GM18502 (cell line): ENCODE data around the gene ELL.
"Not testable (repeated sequence)": the region's sequence is repeated elsewhere in the genome, so short reads cannot be mapped to it uniquely, and the experiment has no call there.

Source experiments
- ATAC-seq: cut with Tn5 transposase; IDR thresholded peaks from one replicate; pipeline ENCODE4 v1.9.1; 2021; ENCODE audit warnings: mild to moderate bottlenecking; ENCODE audit not compliant: unreplicated experiment, poor library complexity

Gene ELL

DNA sequence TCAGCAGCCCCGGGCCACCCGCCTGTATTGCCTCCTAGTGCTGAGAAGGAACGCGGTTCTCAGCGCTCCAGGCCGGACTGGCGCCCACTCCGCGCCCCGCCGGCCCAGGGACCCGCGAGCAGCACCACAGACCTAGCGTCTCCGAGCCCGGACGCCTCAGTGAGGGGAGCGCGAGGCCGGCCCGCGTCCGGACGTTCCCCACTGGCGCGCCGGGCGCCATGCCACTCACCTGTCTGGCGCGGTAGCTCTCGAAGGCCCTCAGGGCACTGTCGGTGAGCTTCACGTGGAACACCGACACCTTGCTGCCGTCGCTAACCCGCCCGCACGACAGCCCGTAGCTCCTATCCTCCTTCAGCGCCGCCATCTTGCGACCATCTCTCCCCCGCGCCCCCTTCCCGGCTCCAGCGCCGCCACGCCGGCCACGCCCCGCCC, at the start of gene ELL:
TSS of gene ELL (minus strand) at position 379 of the 432 bp plus-strand sequence. CDS start at position 364, 15 bp downstream.
- ATAC-seq, result peak; percentile 13

DNA sequence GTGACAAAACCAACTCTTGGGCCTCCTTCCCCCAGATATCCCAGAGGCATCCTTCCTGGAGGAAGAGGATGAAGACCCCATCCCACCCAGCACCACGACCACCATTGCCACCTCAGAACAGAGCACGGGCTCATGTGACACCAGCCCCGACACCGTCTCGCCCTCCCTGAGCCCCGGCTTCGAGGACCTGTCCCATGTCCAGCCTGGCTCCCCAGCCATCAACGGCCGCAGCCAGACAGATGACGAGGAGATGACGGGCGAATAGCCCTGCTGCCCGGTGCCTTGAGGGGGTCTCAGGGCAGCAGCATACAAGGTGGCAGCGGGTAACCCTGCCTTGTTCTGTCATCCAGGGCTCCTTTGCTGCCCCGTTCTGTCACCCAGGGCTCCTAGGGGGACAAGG, 46.5 kb upstream of the ELL start:
- no peak for ATAC-seq

DNA sequence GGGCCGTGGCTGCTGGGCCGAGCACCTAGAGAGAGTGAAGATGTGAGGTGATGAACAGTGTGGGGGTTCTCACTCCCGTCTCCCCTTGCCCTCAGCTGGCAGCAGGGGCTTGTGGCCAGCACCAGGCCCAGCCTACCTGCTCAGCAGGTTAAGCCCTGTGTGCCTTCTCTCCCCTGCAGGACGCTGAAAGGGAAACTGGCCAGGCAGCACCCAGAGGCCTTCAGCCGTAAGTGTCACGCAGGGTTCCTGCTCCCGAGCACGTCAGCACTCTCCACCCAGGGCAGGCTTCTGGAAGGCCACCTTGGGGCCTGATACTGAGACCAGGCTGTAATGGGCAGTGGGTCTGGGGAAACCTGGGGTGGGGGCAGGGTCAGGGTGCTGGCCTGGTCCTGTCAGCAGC, 45.1 kb upstream of the ELL start:
- ATAC-seq, result no peak

- no peak for ATAC-seq
These were observed 40.2 kb upstream of the ELL start for GRCh38 chr19:18562086-18562485.

DNA sequence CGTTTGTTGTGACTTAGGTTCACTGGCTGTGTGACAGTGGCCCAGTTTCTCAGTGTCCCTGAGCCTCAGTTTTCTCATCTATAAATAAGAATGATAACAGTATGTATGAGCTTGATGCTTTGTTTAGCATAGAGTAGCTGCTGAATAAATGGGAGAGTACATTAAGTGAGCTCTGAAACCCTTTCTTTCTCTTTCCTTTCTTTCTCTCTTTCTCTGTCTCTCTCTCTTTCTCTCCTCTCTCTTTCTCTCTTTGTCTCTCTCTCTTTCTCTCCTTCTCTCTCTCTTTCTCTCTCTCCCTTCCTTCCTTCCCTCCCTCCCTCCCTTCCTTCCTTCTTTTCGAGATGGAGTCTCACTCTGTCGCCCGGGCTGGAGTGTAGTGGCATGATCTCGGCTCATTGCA, 37.8 kb upstream of the ELL start:
- no peak for ATAC-seq

GRCh38 chr19:18558604-18559003, 36.7 kb upstream of the ELL start:
- ATAC-seq, result no peak

- ATAC-seq, result no peak
These were observed 36.3 kb upstream of the ELL start for GRCh38 chr19:18558202-18558555.

GRCh38 chr19:18557411-18558201, 35.7 kb upstream of the ELL start, which contains the start of gene KXD1:
KXD1 (plus strand) TSS chr19:18557870; CDS start chr19:18562057, 4,187 bp downstream.
- ATAC-seq, result peak; percentile 90

GRCh38 chr19:18551631-18552030, 29.8 kb upstream of the ELL start:
- no peak for ATAC-seq

GRCh38 chr19:18543814-18544475, 22.1 kb upstream of the ELL start:
- peak; percentile 72 for ATAC-seq

GRCh38 chr19:18542941-18543813, 21.3 kb upstream of the ELL start, which contains the start of gene FKBP8:
FKBP8 (minus strand) TSS chr19:18543573; CDS start chr19:18541970, 1,603 bp downstream.
- peak; percentile 91 for ATAC-seq

- no peak for ATAC-seq
These were observed 20.4 kb upstream of the ELL start for GRCh38 chr19:18541992-18542940.

DNA sequence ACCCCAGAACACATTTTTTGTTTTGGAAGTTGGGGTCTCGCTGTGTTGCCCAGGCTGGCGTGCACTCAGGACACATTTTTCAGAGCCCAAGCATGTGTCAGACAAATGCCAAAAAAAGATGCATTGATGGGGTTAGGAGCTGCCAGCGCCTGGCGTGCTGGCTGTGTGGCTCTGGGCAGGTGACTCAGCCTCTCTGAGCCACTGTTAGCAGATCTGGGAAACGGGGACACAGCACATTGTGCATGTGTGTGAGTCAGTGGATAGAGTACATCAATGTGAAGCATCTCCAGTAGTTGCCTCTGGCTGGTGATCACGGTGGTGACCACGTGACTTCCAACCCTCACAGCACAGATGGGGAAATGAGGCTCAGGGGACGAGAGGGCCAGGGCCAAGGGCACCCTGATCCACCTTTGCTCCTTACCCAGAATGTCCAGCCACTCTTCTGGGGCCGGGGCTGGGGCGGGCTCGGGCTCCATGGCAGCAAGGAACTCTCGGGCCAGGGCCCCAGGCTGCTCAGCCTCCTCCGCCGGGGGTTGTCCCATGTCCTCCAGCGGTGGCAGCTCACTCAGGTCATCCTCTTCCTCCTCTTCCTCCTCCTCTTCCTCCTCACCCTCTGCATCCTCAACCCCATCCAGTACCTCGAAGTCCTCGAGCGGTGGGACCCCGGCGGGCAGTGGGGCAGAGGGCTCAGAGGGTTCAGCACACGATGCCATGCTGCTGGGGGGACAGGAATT, 19.6 kb upstream of the ELL start:
- ATAC-seq, result no peak

GRCh38 chr19:18540200-18540599, 18.3 kb upstream of the ELL start:
- not testable (repeated sequence) for ATAC-seq

DNA sequence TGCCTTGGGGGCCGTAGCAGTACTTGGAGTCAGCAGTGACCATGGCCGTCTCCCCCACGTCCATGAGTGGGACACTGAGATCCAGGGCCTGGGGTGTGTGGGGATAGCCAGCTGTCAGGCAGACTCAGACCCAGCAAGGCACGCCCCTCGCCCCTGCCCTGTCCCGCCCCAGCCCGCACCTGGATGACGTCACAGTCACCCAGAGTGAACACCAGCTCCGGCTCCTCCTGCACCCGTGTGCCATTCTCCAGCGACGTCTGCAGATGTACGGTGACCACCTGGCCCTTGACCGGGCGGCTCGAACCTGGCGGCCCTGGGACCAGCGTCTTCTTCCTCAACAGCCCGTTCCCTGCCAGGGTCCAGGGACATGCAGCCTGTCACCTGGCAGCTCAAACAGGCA, 17.5 kb upstream of the ELL start:
- ATAC-seq, result no peak

DNA sequence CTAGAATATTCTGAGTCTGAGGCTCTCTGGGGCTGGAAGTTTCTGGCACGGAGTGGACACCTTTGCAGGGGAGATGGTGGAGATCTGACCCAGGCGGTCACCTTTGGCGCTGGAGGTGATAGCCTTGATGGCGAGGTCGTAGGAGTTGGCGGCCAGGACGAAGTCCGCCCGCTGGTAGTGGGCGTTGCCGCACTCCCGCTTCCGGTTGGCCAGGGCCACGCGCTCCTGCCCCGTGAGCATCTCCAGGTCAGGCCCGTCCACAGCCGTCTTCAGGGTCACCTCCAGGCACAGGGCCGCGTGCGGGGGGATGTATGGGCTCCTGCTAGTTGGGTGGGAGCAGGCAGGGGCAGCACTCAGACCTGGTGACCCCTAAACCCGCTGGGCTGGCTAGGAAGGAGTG, 16.2 kb upstream of the ELL start:
- ATAC-seq, result no peak

DNA sequence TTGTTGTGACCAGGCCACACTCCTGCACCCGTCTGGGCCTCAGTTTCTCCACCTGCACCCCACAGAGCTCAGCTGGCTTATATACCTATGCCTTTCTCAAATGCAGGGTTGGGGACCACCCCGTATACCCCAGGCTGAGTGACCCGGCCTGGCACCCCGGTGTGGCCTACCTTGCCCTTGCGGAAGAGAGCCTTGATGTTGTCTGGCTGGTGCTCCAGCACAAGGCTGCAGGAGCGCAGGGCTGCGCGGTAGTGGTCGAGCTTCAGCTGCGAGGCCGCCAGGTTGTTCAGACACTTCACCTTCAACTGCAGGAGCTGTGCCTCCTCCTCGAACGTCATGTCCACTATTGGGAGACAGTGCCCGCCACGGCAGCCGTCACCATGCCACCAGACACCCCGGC, 15.6 kb upstream of the ELL start:
- no peak for ATAC-seq

DNA sequence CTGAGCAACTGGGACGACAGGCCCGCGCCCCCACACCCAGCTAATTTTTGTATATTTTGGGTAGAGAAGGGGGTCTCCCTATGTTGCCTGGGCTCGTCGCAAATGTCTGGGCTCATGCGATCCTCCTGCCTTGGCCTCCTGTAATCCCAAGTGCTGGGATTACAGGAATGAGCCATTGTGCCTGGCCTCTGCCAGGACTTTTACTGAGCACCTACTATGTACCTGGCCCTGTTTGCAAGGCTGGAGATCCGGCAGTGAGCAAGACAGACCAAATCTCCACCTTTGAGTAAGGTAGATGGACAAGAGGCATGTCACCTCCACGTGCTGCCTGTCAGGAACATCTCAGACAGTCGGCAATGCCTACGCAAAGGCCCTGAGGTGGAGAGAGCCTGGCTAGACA, 14.6 kb upstream of the ELL start:
- ATAC-seq, result no peak

GRCh38 chr19:18533058-18533457, 11.2 kb upstream of the ELL start:
- ATAC-seq, result no peak
